Right cardiac atrium (tissue), 5 donors: ENCODE results near the gene NCOA6. TPM values are rescaled to one million over a fixed set of nuclear protein-coding genes. Genes with fewer than 3 reads are reported as not detected.
"Not testable (repeated sequence)": the region's sequence is repeated elsewhere in the genome, so short reads cannot be mapped to it uniquely, and the experiment has no call there.

Experiments used
- ATAC-seq, 2 donors: fragments of 200-7000 bp; cut with Tn5 transposase; one replicate each; pipeline versions ENCODE4 v1.8.0 to v1.9.1; 2020; ENCODE audit warnings: moderate library complexity in 2 of 2, mild to moderate bottlenecking in 1 of 2
- DNase-seq, 3 donors: peaks; one replicate each; pipeline ENCODE4 v3.0.0-alpha.2; 2020
- H3K27ac ChIP-seq: one replicate; pipeline ENCODE4 v1.5.1; 2013; ENCODE audit warnings: mild to moderate bottlenecking, low read length, control low read depth, moderate library complexity
- H3K27me3 ChIP-seq: one replicate; pipeline ENCODE4 v1.6.1; 2013; ENCODE audit not compliant: control insufficient read depth, insufficient read depth
- H3K4me1 ChIP-seq: one replicate; pipeline ENCODE4 v1.6.1; 2013; ENCODE audit warnings: low read length; ENCODE audit not compliant: control insufficient read depth, insufficient read depth
- H3K4me3 ChIP-seq: one replicate; pipeline ENCODE4 v1.5.1; 2013; ENCODE audit warnings: low read length, control low read depth
- H3K9me3 ChIP-seq: one replicate; pipeline ENCODE4 v1.6.1; 2013; ENCODE audit warnings: low read length; ENCODE audit not compliant: control insufficient read depth
- WGBS: extraction: QIAGEN DNeasy Blood & Tissue Kit; methylation state at CpG from one replicate; pipeline ENCODE4 v1.1.7; 2013; 5-methylcytosine and 5-hydroxymethylcytosine counted together
- intact Hi-C, 4 donors: fragments of 100-400 bp; cut with DNase I; formaldehyde crosslinking; loops; one replicate each; pipeline versions ENCODE4 v1.11.0 to v1.14.0; 2022 to 2023
- polyA plus RNA-seq: library from polyadenylated mRNA; stranded (reverse); fragments of 200-250 nt; gene quantifications from one replicate; pipeline ENCODE4 v1.2.3, GENCODE V29; 2013
- total RNA-seq, 4 donors: library from RNA; stranded (reverse); fragmentation: NEBNext Ultra II Directional; extraction: Animal tissue kit (Norgen Biotek cat#: 25700); gene quantifications; one replicate each; pipeline ENCODE4 v1.2.1, GENCODE V29; 2021
- donor health status: healthy with polysubstance abuse.
- donor health status: DM: no; HTN: yes; CAD: no.
- donor health status: DM: no; HTN: no; CAD: no.
- donor health status: DM: no; HTN: yes; CAD: no; lungs with severe emphysema.
- donor health status: DM: yes; HTN: yes; CAD: no.

The NCOA6 gene
- total and polyA plus RNA-seq, 5 donors = 17.8 to 26.5 (median 19.9) TPM

DNA sequence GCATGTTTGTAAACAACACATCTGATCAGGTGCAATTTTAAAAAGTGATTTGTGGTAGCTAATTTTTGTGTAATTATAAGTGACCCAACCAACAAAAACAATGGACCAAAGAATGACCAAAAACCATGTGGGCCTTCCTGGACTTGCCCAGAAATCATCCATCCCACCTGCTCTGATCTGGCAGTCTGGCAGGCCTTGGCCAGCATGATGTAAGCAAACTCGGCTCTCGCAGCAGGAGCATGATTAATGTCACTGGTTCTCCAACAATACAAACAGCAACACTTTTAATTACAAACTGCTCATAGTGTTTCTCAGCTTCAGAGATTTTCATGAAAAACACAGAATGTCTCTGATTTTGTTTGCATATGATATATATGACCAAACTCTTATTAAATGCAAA, 105.2 kb downstream of the NCOA6 start:
- Histone ChIP-seq H3K4me1 (no peaks in the 10 kb centered on the region), H3K4me3 (no peak overlapping the region), H3K27ac (no peak overlapping the region), H3K27me3 (no peaks in the 10 kb centered on the region), H3K9me3 (no peaks in the 10 kb centered on the region)
- ATAC-seq = no peak
- 51% methylated on average over 2 of the region's 2 CpGs for WGBS
- DNase-seq = no peak
- intact Hi-C loops = no loop called here

DNA sequence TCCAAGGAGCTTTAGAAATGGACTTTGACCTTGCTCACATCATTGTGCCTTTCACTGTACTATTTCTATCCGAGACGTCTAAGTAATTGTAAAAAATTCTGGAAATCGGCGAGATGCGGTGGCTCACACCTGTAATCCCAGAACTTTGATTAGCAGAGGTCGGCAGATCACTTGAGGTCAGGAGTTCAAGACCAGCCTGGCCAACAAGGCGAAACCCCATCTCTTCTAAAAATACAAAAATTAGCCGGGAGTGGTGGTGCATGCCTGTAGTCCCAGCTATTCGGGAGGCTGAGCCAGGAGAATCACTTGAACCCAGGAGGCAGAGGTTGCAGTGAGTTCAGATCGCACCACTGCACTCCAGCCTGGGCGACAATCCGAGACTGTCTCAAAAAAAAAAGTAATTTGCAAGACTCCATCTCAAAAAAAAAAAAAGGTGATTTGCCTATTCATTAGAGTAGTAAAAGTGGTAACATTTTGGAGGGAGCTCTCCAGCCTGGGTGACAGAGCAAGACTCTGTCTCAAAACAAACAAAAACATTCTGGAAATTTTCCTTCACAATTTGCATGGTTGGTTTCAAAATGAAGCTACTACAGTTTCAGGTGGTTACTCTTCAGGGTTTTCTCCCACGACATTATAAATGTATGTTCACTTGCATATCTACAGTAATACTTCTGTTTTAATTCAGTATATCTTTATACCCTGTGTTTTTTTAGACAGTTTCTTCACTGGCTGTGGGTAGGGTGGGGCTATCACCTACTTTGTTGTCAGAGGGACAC, 106.0 kb downstream of the NCOA6 start:
- ATAC-seq, H3K27me3 ChIP-seq, H3K9me3 ChIP-seq, H3K4me1 ChIP-seq, intact Hi-C loops, H3K4me3 ChIP-seq, H3K27ac ChIP-seq, DNase-seq: not testable (repeated sequence)
- 93% methylated on average over 13 of the region's 13 CpGs for WGBS

DNA sequence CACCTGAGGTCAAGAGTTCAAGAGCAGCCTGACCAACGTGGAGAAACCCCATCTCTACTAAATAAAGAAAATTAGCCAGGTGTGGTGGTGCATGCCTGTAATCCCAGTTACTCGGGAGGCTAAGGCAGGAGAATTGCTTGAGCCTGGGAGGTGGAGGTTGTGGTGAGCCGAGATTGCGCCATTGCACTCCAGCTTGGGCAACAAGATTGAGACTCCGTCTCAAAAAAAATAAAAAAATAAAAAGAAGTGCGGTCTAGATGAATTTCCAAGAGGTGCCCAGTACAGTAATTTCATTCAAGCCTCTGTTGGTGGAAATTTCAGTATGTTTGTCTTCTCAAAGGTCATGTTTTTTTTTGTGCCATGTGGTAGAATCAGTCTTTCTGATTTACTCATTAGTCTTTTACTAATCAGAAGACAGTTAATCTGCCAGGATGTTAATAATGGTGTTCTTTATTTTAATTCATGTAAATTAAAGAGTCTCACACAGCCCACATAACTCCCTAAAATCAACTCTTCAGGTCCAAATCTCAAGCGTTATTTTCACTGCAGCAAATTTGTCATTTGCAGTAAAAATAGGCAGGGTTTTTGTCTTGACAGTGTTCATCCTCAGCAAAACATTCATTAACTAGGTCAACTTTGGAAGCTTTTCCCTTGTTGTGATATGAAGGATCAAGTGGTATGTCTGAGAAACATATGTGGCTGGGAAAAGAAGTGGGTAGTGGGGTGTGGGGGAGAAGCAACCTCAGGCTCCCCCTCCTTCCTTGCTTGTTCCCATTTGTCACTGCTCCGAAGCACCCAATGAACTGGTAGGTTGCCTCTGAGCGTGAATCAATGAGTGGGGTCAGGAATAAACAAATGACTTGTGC, 108.0 kb downstream of the NCOA6 start:
- intact Hi-C loops = no loop called here
- no peak overlapping the region for H3K27ac ChIP-seq
- no peak for ATAC-seq
- H3K9me3 ChIP-seq = no peaks in the 10 kb centered on the region
- 86% methylated on average over 9 of the region's 9 CpGs for WGBS
- H3K4me3 ChIP-seq = no peak overlapping the region
- H3K27me3 ChIP-seq = no peaks in the 10 kb centered on the region
- no peak for DNase-seq
- H3K4me1 ChIP-seq = peaks cover 4% of the 10 kb centered on the region

DNA sequence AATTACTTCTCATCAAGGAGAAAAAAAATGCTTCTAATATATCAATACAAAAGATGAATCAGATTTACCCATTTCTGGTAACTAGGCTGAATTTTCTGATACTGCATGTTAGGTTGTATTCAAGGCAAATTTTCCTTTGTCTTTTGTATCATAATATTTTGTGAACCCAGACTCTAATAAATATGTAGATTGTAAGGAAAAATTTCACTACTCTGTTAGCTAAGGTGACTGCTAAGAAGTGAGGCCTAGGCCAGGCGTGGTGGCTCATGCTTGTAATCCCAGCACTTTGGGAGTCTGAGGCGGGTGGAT, 108.6 kb downstream of the NCOA6 start:
- H3K27me3 ChIP-seq = no peaks in the 10 kb centered on the region
- no peaks in the 10 kb centered on the region for H3K9me3 ChIP-seq
- intact Hi-C loops = no loop called here
- DNase-seq = no peak
- H3K4me1 ChIP-seq = peaks cover 4% of the 10 kb centered on the region
- no peak overlapping the region for H3K4me3 ChIP-seq
- ATAC-seq = no peak
- no peak overlapping the region for H3K27ac ChIP-seq
- 98% methylated on average over 2 of the region's 2 CpGs for WGBS

DNA sequence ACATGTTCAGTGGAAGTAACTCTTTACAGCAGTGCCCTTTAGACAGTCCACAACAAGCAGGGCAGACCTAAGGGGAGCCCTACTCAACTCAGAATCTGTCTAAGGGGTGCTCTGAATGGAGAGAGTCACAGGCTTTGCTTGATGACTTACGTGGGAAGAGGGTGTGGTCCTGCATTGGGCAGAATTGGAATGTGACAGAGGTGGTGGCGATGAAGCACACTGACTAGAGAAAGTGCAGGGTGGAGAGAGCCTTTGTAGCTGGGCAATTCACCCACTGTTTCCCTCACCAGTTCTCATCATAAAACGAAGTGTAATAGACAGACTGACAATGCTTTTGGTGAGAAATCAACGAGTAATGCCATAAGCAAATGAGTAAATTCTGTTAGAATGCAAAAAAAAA, 110.1 kb downstream of the NCOA6 start:
- Histone ChIP-seq H3K27ac (no peak overlapping the region), H3K9me3 (no peaks in the 10 kb centered on the region), H3K4me3 (no peak overlapping the region), H3K4me1 (peaks cover 4% of the 10 kb centered on the region), H3K27me3 (no peaks in the 10 kb centered on the region)
- ATAC-seq (no peak), DNase-seq (no peak)
- 83% methylated on average over 4 of the region's 4 CpGs for WGBS
- intact Hi-C loops = no loop called here

GRCh38 chr20:34713944-34714515, 111.4 kb downstream of the NCOA6 start:
- intact Hi-C loops, H3K9me3 ChIP-seq, H3K27me3 ChIP-seq, DNase-seq, H3K4me1 ChIP-seq, ATAC-seq, H3K4me3 ChIP-seq: not testable (repeated sequence)
- 94% methylated on average over 10 of the region's 10 CpGs for WGBS
- H3K27ac ChIP-seq = peak overlapping the region; percentile 83

- Histone ChIP-seq H3K4me1 (peaks cover 4% of the 10 kb centered on the region), H3K27ac (peak overlapping the region; percentile 83), H3K9me3 (no peaks in the 10 kb centered on the region), H3K27me3 (no peaks in the 10 kb centered on the region), H3K4me3 (no peak overlapping the region)
- ATAC-seq = peak in 1 of 2 donors; percentile 39
- DNase-seq = no peak
- WGBS = 59% methylated on average over 1 of the region's 1 CpG
- intact Hi-C loops = no loop called here
Observed at GRCh38 chr20:34713194-34713943, 112.1 kb downstream of the NCOA6 start.

DNA sequence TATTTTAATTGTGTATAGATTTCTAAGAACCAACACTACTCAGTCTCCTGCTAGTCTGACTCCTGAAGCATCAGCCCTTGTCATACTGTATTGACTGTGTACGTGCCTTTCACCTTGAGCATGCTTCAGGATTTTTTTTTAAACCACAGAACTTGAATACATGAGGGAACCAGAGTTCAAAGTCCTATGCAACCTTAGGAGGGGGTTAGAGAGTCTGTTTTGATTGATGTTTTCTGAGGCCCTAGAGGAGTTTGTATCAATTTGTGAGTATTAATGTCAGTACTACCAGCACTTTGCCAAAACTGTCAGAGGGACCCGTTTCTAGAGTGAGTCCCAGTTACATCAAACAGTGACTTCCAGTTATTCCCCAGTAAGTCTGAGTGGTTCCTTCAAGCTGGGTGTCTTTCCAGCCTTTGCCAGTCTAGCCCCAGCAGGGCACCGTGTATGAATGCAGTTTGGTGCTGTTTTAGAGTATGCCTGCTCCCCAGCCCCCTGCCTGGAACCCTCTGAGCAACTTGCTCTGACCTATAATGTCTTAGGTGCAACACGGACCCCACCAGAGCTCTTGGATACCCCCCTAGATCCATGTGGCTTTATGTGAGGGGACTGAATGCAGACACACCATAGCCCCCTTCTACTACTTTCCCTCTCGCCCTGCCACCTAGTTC, 112.8 kb downstream of the NCOA6 start:
- intact Hi-C loops = no loop called here
- ATAC-seq (no peak), DNase-seq (no peak)
- H3K4me3 ChIP-seq = no peak overlapping the region
- WGBS = 72% methylated on average over 5 of the region's 5 CpGs
- H3K27ac ChIP-seq = peak overlapping the region; percentile 77
- peaks cover 4% of the 10 kb centered on the region for H3K4me1 ChIP-seq
- no peaks in the 10 kb centered on the region for H3K27me3 ChIP-seq
- no peaks in the 10 kb centered on the region for H3K9me3 ChIP-seq

- Histone ChIP-seq H3K4me3 (no peak overlapping the region), H3K27ac (no peak overlapping the region), H3K4me1 (peaks cover 4% of the 10 kb centered on the region), H3K27me3 (no peaks in the 10 kb centered on the region), H3K9me3 (no peaks in the 10 kb centered on the region)
- WGBS = 92% methylated on average over 3 of the region's 3 CpGs
- intact Hi-C loops = no loop called here
- ATAC-seq (no peak), DNase-seq (no peak)
Observed at GRCh38 chr20:34711813-34712430, 113.5 kb downstream of the NCOA6 start.

GRCh38 chr20:34710861-34711574, 114.4 kb downstream of the NCOA6 start:
- intact Hi-C loops = no loop called here
- ATAC-seq (no peak), DNase-seq (no peak)
- WGBS = 89% methylated on average over 9 of the region's 9 CpGs
- Histone ChIP-seq H3K27ac (no peak overlapping the region), H3K9me3 (no peaks in the 10 kb centered on the region), H3K4me1 (peaks cover 4% of the 10 kb centered on the region), H3K27me3 (no peaks in the 10 kb centered on the region), H3K4me3 (no peak overlapping the region)
